Right lobe of liver (tissue), 6 donors: Measurements from ENCODE around the gene TMCC2. TPM values are rescaled to one million over a fixed set of nuclear protein-coding genes. Genes with fewer than 3 reads are reported as not detected.

Experiments
- ATAC-seq, 4 donors: fragments of 200-7000 bp; cut with Tn5 transposase; one replicate each; pipeline ENCODE4 v1.9.1; 2020; ENCODE audit warnings: mild to moderate bottlenecking in 4 of 4, moderate library complexity in 4 of 4
- DNase-seq, 3 donors: peaks; one replicate each; pipeline ENCODE4 v3.0.0-alpha.2; 2020
- H3K27ac ChIP-seq, 3 donors: fragments of 200-600 bp; one replicate each; pipeline ENCODE4 v1.8.0; 2022
- H3K27me3 ChIP-seq, 2 donors: fragments of 200-600 bp; one replicate each; pipeline ENCODE4 v1.8.0; 2022
- H3K36me3 ChIP-seq, 4 donors: fragments of 200-600 bp; sonication (generic) in 1 of 4; one replicate each; pipeline versions ENCODE4 v1.5.1 to v1.8.0; 2017 to 2022; ENCODE audit warnings: control low read depth in 1 of 4
- H3K4me1 ChIP-seq, 4 donors: fragments of 200-600 bp; sonication (generic) in 1 of 4; one replicate each; pipeline versions ENCODE4 v1.5.1 to v1.8.0; 2017 to 2022; ENCODE audit warnings: control low read depth in 1 of 4
- H3K4me3 ChIP-seq, 3 donors: fragments of 200-600 bp; one replicate each; pipeline ENCODE4 v1.8.0; 2022
- H3K9me3 ChIP-seq, 4 donors: fragments of 200-600 bp; sonication (generic) in 1 of 4; one replicate each; pipeline versions ENCODE4 v1.5.1 to v1.8.0; 2017 to 2022; ENCODE audit warnings: control low read depth in 1 of 4
- POLR2A ChIP-seq: fragments of 450-650 bp; IDR thresholded peaks from one replicate; pipeline ENCODE4 v1.6.1; 2017; ENCODE audit warnings: antibody characterized with exemption, mild to moderate bottlenecking
- WGBS: methylation state at CpG from one replicate; pipeline ENCODE4 v1.1.6; 2018; ENCODE audit warnings: low coverage, low lambda C conversion rate; ENCODE audit not compliant: insufficient coverage; ENCODE audit errors: missing lambda C conversion rate; 5-methylcytosine and 5-hydroxymethylcytosine counted together
- intact Hi-C, 2 donors: fragments of 100-400 bp; cut with DNase I; formaldehyde crosslinking; loops; one replicate each; pipeline versions ENCODE4 v1.11.2 to v1.14.1; 2022
- total RNA-seq, 6 experiments: library from RNA; depleted of rRNA in 2 of 6; stranded (reverse); fragments of >200 nt in 2 of 6; fragmentation: NEBNext Ultra II Directional in 3 of 6; extraction: Animal tissue kit (Norgen Biotek cat#: 25700) in 3 of 6; gene quantifications; one replicate each; pipeline versions ENCODE4 v1.1.0 to v1.2.4, GENCODE V29; 2016 to 2023
- TF ChIP-seq, protein P1 (sequence below), 4 donors: fragments of 200-600 bp in 3 of 4; fragments of 450-650 bp in 1 of 4; IDR thresholded peaks; one replicate each; pipeline versions ENCODE4 v1.5.1 to v1.8.0; 2016 to 2022; ENCODE audit warnings: antibody characterized with exemption in 4 of 4, mild to moderate bottlenecking in 2 of 4
- donor health status: DM: no; HTN: yes; CAD: no.
- donor health status: DM: no; HTN: no; CAD: no.
- donor health status: DM: no; HTN: no; CAD: no.
- donor health status: DM: no; HTN: yes; CAD: no.
- donor health status: DM: no; HTN: yes; CAD: no.

TMCC2 gene
- total RNA-seq, 6 experiments from 2014 or later = 0.14 to 5.9 (median 0.30) TPM

GRCh38 chr1:205240118-205240517 lies 12.4 kb downstream of the TMCC2 start:
- intact Hi-C loops = no loop called here
- H3K4me1 ChIP-seq = no peaks in the 10 kb centered on the region
- H3K9me3 ChIP-seq = no peaks in the 10 kb centered on the region
- TF ChIP-seq POLR2A = no peak
- TF ChIP-seq, protein P1, sequence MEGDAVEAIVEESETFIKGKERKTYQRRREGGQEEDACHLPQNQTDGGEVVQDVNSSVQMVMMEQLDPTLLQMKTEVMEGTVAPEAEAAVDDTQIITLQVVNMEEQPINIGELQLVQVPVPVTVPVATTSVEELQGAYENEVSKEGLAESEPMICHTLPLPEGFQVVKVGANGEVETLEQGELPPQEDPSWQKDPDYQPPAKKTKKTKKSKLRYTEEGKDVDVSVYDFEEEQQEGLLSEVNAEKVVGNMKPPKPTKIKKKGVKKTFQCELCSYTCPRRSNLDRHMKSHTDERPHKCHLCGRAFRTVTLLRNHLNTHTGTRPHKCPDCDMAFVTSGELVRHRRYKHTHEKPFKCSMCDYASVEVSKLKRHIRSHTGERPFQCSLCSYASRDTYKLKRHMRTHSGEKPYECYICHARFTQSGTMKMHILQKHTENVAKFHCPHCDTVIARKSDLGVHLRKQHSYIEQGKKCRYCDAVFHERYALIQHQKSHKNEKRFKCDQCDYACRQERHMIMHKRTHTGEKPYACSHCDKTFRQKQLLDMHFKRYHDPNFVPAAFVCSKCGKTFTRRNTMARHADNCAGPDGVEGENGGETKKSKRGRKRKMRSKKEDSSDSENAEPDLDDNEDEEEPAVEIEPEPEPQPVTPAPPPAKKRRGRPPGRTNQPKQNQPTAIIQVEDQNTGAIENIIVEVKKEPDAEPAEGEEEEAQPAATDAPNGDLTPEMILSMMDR (IDR thresholded peaks at IDR 0.05) = no peak
- WGBS = 70% methylated on average over 2 of the region's 6 CpGs
- H3K27ac ChIP-seq = no peak overlapping the region
- no peaks in the 10 kb centered on the region for H3K36me3 ChIP-seq
- no peak overlapping the region for H3K4me3 ChIP-seq
- H3K27me3 ChIP-seq = no peaks in the 10 kb centered on the region
- peak in 1 of 3 donors; percentile 8 for DNase-seq
- no peak for ATAC-seq

DNA sequence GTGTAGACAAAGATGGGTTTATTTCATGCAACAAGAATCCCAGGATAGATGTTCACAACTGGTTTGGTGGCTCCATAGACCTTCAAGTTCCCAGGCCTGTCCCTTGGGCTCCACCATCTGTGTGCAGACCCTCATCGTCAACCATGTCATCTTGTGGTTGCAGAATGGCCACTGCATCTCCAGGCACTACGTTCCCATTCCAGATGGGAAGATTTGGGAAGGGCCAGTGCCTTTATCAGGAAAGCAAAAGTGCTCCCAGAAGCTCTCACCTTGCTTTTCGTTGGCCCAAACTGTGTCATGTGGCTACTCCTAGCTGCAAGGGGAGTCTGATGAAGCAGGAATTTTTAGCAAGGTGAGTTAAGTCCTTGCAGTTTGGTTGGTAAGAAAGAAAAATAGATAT lies 12.8 kb downstream of the TMCC2 start:
- DNase-seq (no peak), ATAC-seq (no peak)
- no peak overlapping the region for H3K27ac ChIP-seq
- no peaks in the 10 kb centered on the region for H3K9me3 ChIP-seq
- H3K36me3 ChIP-seq = no peaks in the 10 kb centered on the region
- WGBS = 64% methylated on average over 3 of the region's 3 CpGs
- intact Hi-C loops = no loop called here
- H3K27me3 ChIP-seq = no peaks in the 10 kb centered on the region
- TF ChIP-seq POLR2A = no peak
- TF ChIP-seq, protein P1 (IDR thresholded peaks at IDR 0.05) = no peak
- no peak overlapping the region for H3K4me3 ChIP-seq
- H3K4me1 ChIP-seq = no peaks in the 10 kb centered on the region

DNA sequence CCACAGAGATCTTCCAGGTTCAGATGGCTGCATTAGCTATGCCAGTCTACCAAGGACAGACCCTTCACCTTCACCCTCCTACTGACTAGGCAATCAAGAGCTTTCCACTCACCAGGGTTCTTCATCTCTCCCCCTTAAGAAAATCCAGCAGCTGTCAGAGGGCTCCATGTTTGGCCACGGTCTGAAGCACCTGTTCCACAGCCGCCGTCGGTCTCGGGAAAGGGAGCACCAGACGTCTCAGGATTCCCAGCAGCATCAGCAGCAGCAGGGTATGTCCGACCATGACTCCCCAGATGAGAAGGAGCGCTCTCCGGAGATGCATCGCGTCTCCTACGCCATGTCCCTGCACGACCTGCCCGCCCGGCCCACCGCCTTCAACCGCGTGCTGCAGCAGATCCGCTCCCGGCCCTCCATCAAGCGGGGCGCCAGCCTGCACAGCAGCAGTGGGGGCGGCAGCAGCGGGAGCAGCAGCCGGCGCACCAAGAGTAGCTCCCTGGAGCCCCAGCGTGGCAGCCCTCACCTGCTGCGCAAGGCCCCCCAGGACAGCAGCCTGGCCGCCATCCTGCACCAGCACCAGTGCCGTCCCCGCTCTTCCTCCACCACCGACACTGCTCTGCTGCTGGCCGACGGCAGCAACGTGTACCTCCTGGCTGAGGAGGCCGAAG lies 13.8 kb downstream of the TMCC2 start:
- Histone ChIP-seq H3K27ac (no peak overlapping the region), H3K27me3 (no peaks in the 10 kb centered on the region), H3K9me3 (no peaks in the 10 kb centered on the region), H3K4me1 (no peaks in the 10 kb centered on the region), H3K36me3 (no peaks in the 10 kb centered on the region), H3K4me3 (no peak overlapping the region)
- WGBS = 86% methylated on average over 5 of the region's 36 CpGs
- intact Hi-C loops = no loop called here
- no peak for TF ChIP-seq POLR2A
- TF ChIP-seq, protein P1 (IDR thresholded peaks at IDR 0.05) = no peak
- ATAC-seq (no peak), DNase-seq (no peak)

GRCh38 chr1:205243350-205244191 lies 15.8 kb downstream of the TMCC2 start:
- H3K4me1 ChIP-seq = no peaks in the 10 kb centered on the region
- H3K4me3 ChIP-seq = no peak overlapping the region
- ATAC-seq (no peak), DNase-seq (no peak)
- no peaks in the 10 kb centered on the region for H3K27me3 ChIP-seq
- H3K36me3 ChIP-seq = no peaks in the 10 kb centered on the region
- TF ChIP-seq, protein P1 (IDR thresholded peaks at IDR 0.05) = no peak
- TF ChIP-seq POLR2A = no peak
- H3K9me3 ChIP-seq = no peaks in the 10 kb centered on the region
- 77% methylated on average over 8 of the region's 8 CpGs for WGBS
- H3K27ac ChIP-seq = no peak overlapping the region
- intact Hi-C loops = no loop called here
